Neural progenitor cell (in vitro differentiated cells): ENCODE measurements around the gene CCDC178. TPM values are rescaled to one million over a fixed set of nuclear protein-coding genes. Genes with fewer than 3 reads are reported as not detected.

Source experiments
- DNase-seq: peaks from one replicate; pipeline ENCODE4 v3.0.0-alpha.2; 2016; ENCODE audit warnings: low spot score
- H2AFZ ChIP-seq: fragments of 200-600 bp; sonication (generic); replicated peaks from 2 replicates; pipeline ENCODE4 v1.6.1; 2016; ENCODE audit warnings: antibody characterized with exemption
- H3F3A ChIP-seq: fragments of 200-600 bp; sonication (generic); 2 replicates; pipeline ENCODE4 v1.6.1; 2016; ENCODE audit warnings: antibody characterized with exemption, low read depth
- H3K27ac ChIP-seq: fragments of 200-600 bp; sonication (generic); 2 replicates; pipeline ENCODE4 v1.5.1; 2016; ENCODE audit warnings: mild to moderate bottlenecking
- H3K27me3 ChIP-seq: fragments of 200-600 bp; sonication (generic); 2 replicates; pipeline ENCODE4 v1.6.1; 2016; ENCODE audit warnings: mild to moderate bottlenecking, moderate library complexity
- H3K36me3 ChIP-seq: fragments of 200-600 bp; sonication (generic); 2 replicates; pipeline ENCODE4 v1.5.1; 2016
- H3K4me1 ChIP-seq: fragments of 200-600 bp; sonication (generic); 2 replicates; pipeline ENCODE4 v1.6.1; 2016; ENCODE audit warnings: mixed run types
- H3K4me2 ChIP-seq: fragments of 200-600 bp; sonication (generic); 2 replicates; pipeline ENCODE4 v1.6.1; 2016
- H3K4me3 ChIP-seq: fragments of 200-600 bp; sonication (generic); 2 replicates; pipeline ENCODE4 v1.5.1; 2016
- H3K79me2 ChIP-seq: fragments of 200-600 bp; sonication (generic); 2 replicates; pipeline ENCODE4 v1.6.1; 2016; ENCODE audit warnings: low read depth
- H3K9ac ChIP-seq: fragments of 200-600 bp; sonication (generic); 2 replicates; pipeline ENCODE4 v1.6.1; 2016
- H3K9me3 ChIP-seq: fragments of 200-600 bp; sonication (generic); 2 replicates; pipeline ENCODE4 v1.5.1; 2016; ENCODE audit warnings: low read depth
- H4K20me1 ChIP-seq: fragments of 200-600 bp; sonication (generic); 2 replicates; pipeline ENCODE4 v1.6.1; 2016; ENCODE audit warnings: low read depth
- H3K27ac Mint-ChIP-seq: 3 replicates; pipeline ENCODE4 v1.8.0; 2021; ENCODE audit warnings: mixed read lengths
- H3K27me3 Mint-ChIP-seq: 2 replicates; pipeline ENCODE4 v1.8.0; 2022; ENCODE audit warnings: low read depth, mild to moderate bottlenecking, inconsistent platforms, moderate library complexity, mixed read lengths; ENCODE audit not compliant: insufficient read depth
- H3K36me3 Mint-ChIP-seq: 3 replicates; pipeline ENCODE4 v1.8.0; 2021; ENCODE audit warnings: mixed read lengths
- H3K4me1 Mint-ChIP-seq: 3 replicates; pipeline ENCODE4 v1.8.0; 2021; ENCODE audit warnings: mixed read lengths
- H3K4me3 Mint-ChIP-seq: 3 replicates; pipeline ENCODE4 v1.8.0; 2021; ENCODE audit warnings: mild to moderate bottlenecking, moderate library complexity, mixed read lengths
- H3K9me3 Mint-ChIP-seq: 3 replicates; pipeline ENCODE4 v1.8.0; 2020; ENCODE audit warnings: mixed read lengths
- EZH2 ChIP-seq: fragments of 200-600 bp; sonication (generic); IDR thresholded peaks from 2 replicates; pipeline ENCODE4 v1.6.1; 2017; ENCODE audit warnings: antibody characterized with exemption, mild to moderate bottlenecking, moderate library complexity
- EZH2phosphoT487 ChIP-seq: fragments of 200-600 bp; sonication (generic); IDR thresholded peaks from 2 replicates; pipeline ENCODE4 v1.6.1; 2017; ENCODE audit warnings: antibody characterized with exemption
- total RNA-seq: library from RNA; depleted of rRNA; stranded (reverse); fragments of >200 nt; gene quantifications from 2 replicates; pipeline ENCODE4 v1.2.3, GENCODE V29; 2015; ENCODE audit warnings: low replicate concordance
- TF ChIP-seq, protein P1 (sequence below): fragments of 200-600 bp; sonication (generic); IDR thresholded peaks from 2 replicates; pipeline ENCODE4 v1.5.1; 2017; ENCODE audit warnings: antibody characterized with exemption, mild to moderate bottlenecking

CCDC178 gene
- total RNA-seq, 1 donor from 2014 or later: 0.51 TPM

DNA sequence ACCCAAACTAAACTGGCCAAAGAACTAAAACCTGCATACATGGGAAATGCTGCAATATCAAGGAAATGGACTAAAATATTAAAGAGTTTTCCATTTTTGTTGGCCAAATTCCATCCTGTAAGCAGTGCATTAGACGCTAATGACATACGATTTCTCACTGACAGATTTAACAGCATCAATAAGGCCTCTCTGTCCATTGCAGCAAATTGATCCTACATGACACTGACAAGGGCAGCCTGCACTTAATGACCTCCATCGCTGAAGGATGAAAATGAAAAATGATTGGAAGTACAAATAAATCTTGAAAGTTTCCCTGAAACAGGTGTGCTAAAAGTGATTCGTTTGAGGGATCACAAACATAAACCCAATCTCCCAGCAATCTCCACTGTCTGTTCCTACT is 350.1 kb downstream of the CCDC178 start:
- H2AFZ ChIP-seq: no peak overlapping the region
- Mint-ChIP-seq H3K36me3 (no peaks in the 10 kb centered on the region), H3K9me3 (no peaks in the 10 kb centered on the region), H3K27me3 (no peaks in the 10 kb centered on the region), H3K27ac (no peak overlapping the region), H3K4me1 (no peaks in the 10 kb centered on the region), H3K4me3 (no peak overlapping the region)
- H3K27ac ChIP-seq: no peak overlapping the region
- no peaks in the 10 kb centered on the region for H3K27me3 ChIP-seq
- H4K20me1 ChIP-seq: no peaks in the 10 kb centered on the region
- H3K9ac ChIP-seq: no peak overlapping the region
- H3K79me2 ChIP-seq: no peaks in the 10 kb centered on the region
- no peaks in the 10 kb centered on the region for H3F3A ChIP-seq
- DNase-seq: no peak
- no peak overlapping the region for H3K4me2 ChIP-seq
- H3K9me3 ChIP-seq: no peaks in the 10 kb centered on the region
- H3K4me3 ChIP-seq: no peak overlapping the region
- H3K36me3 ChIP-seq: no peaks in the 10 kb centered on the region
- TF ChIP-seq, protein P1, sequence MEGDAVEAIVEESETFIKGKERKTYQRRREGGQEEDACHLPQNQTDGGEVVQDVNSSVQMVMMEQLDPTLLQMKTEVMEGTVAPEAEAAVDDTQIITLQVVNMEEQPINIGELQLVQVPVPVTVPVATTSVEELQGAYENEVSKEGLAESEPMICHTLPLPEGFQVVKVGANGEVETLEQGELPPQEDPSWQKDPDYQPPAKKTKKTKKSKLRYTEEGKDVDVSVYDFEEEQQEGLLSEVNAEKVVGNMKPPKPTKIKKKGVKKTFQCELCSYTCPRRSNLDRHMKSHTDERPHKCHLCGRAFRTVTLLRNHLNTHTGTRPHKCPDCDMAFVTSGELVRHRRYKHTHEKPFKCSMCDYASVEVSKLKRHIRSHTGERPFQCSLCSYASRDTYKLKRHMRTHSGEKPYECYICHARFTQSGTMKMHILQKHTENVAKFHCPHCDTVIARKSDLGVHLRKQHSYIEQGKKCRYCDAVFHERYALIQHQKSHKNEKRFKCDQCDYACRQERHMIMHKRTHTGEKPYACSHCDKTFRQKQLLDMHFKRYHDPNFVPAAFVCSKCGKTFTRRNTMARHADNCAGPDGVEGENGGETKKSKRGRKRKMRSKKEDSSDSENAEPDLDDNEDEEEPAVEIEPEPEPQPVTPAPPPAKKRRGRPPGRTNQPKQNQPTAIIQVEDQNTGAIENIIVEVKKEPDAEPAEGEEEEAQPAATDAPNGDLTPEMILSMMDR: no peak
- TF ChIP-seq EZH2phosphoT487: no peak
- no peak for TF ChIP-seq EZH2
- no peaks in the 10 kb centered on the region for H3K4me1 ChIP-seq

DNA sequence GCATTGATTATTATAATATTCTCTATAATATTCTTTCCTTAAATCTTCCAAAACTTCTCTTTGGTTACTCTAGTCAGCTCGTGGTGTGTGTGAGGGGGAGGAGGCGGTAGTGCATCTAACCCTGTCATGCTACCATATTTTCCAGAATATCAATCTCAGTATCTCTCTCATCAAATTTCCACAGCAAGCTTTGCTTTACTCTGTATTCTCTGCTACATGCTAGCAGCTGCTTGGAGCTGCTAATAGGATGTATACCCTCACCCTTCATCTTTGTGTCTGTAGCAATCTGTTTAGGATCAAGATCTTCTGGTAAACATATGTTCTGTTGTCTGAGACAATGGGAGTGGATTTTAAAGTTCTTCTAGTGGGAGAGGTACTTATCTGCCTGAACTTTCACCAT is 363.9 kb downstream of the CCDC178 start:
- Histone ChIP-seq H3K27me3 (no peaks in the 10 kb centered on the region), H3K9me3 (no peaks in the 10 kb centered on the region), H3K4me3 (no peak overlapping the region), H3K36me3 (no peaks in the 10 kb centered on the region), H3K27ac (no peak overlapping the region), H3K9ac (no peak overlapping the region), H2AFZ (no peak overlapping the region), H4K20me1 (no peaks in the 10 kb centered on the region), H3K4me2 (no peak overlapping the region), H3F3A (no peaks in the 10 kb centered on the region), H3K4me1 (no peaks in the 10 kb centered on the region), H3K79me2 (no peaks in the 10 kb centered on the region)
- Mint-ChIP-seq H3K27me3 (no peaks in the 10 kb centered on the region), H3K36me3 (no peaks in the 10 kb centered on the region), H3K4me3 (no peak overlapping the region), H3K9me3 (peaks cover 10% of the 10 kb centered on the region), H3K27ac (no peak overlapping the region), H3K4me1 (no peaks in the 10 kb centered on the region)
- no peak for DNase-seq
- TF ChIP-seq EZH2phosphoT487 (no peak), EZH2 (no peak)
- TF ChIP-seq, protein P1: no peak

- Mint-ChIP-seq H3K27me3 (no peaks in the 10 kb centered on the region), H3K36me3 (no peaks in the 10 kb centered on the region), H3K27ac (no peak overlapping the region), H3K4me3 (no peak overlapping the region), H3K9me3 (peaks cover 10% of the 10 kb centered on the region), H3K4me1 (no peaks in the 10 kb centered on the region)
- no peak overlapping the region for H2AFZ ChIP-seq
- DNase-seq: no peak
- no peaks in the 10 kb centered on the region for H3K9me3 ChIP-seq
- H3K27me3 ChIP-seq: no peaks in the 10 kb centered on the region
- H3K4me1 ChIP-seq: no peaks in the 10 kb centered on the region
- no peaks in the 10 kb centered on the region for H3F3A ChIP-seq
- no peaks in the 10 kb centered on the region for H4K20me1 ChIP-seq
- H3K4me2 ChIP-seq: no peak overlapping the region
- no peaks in the 10 kb centered on the region for H3K79me2 ChIP-seq
- TF ChIP-seq, protein P1: no peak
- TF ChIP-seq EZH2phosphoT487 (no peak), EZH2 (no peak)
- no peaks in the 10 kb centered on the region for H3K36me3 ChIP-seq
- no peak overlapping the region for H3K27ac ChIP-seq
- no peak overlapping the region for H3K9ac ChIP-seq
- no peak overlapping the region for H3K4me3 ChIP-seq
Observed at GRCh38 chr18:33074125-33074524, 366.4 kb downstream of the CCDC178 start.
